GM12864 (cell line): ENCODE data around the gene GALNT5.
"Not testable (repeated sequence)": the region's sequence is repeated elsewhere in the genome, so short reads cannot be mapped to it uniquely, and the experiment has no call there.

Experiments
- DNase-seq: peaks from one replicate; pipeline ENCODE4 v3.0.0-alpha.2; 2011; ENCODE audit warnings: low read depth
- H3K4me3 ChIP-seq: 2 replicates; pipeline ENCODE4 v1.5.1; 2011; ENCODE audit warnings: mild to moderate bottlenecking, low read depth, low read length, control low read depth
- TF ChIP-seq, protein P1 (sequence below): IDR thresholded peaks from 2 replicates; pipeline ENCODE4 v1.5.1; 2011; ENCODE audit warnings: low read depth, mild to moderate bottlenecking, moderate library complexity, low read length, control low read depth, inconsistent platforms; ENCODE audit errors: missing control alignments

Gene GALNT5

GRCh38 chr2:157221394-157221988, 36.0 kb upstream of the GALNT5 start:
- no peak overlapping the region for H3K4me3 ChIP-seq
- no peak for DNase-seq
- TF ChIP-seq, protein P1, sequence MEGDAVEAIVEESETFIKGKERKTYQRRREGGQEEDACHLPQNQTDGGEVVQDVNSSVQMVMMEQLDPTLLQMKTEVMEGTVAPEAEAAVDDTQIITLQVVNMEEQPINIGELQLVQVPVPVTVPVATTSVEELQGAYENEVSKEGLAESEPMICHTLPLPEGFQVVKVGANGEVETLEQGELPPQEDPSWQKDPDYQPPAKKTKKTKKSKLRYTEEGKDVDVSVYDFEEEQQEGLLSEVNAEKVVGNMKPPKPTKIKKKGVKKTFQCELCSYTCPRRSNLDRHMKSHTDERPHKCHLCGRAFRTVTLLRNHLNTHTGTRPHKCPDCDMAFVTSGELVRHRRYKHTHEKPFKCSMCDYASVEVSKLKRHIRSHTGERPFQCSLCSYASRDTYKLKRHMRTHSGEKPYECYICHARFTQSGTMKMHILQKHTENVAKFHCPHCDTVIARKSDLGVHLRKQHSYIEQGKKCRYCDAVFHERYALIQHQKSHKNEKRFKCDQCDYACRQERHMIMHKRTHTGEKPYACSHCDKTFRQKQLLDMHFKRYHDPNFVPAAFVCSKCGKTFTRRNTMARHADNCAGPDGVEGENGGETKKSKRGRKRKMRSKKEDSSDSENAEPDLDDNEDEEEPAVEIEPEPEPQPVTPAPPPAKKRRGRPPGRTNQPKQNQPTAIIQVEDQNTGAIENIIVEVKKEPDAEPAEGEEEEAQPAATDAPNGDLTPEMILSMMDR, result no peak

DNA sequence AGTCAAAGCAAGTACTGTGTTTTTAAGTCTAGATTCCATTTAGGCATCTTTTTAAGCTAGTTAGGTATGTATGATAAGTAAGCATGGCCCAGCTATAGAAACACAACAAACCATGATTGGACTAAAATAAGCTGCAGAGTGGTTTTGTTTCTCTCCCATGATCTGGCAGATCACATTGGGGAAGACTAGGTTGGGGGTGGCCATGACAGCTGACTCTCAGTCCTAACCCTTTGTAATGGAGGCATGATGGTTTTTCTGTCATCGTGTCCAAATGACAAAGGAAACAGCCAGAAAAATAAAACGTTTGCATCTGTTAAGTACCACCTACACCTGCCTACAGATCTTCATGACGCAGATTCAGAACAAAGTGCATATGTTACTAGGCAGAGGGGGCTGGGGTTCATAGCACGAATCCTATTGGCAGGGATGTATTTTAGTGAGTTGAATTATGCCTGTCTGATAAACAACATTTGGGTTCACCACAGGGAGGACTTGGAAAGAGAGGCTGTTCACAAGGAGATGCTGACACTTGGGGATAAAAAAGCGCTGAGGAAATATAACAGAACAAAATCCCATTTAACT, 33.8 kb upstream of the GALNT5 start:
- H3K4me3 ChIP-seq, result no peak overlapping the region
- TF ChIP-seq, protein P1, result no peak
- DNase-seq, result no peak

DNA sequence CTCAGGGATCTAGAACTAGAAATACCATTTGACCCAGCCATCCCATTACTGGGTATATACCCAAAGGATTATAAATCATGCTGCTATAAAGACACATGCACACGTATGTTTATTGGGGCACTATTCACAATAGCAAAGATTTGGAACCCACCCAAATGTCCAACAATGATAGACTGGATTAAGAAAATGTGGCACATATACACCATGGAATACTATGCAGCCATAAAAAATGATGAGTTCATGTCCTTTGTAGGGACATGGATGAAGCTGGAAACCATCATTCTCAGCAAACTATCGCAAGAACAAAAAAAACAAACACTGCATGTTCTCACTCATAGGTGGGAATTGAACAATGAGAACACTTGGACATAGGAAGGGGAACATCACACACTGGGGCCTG, 33.1 kb upstream of the GALNT5 start:
- not testable (repeated sequence) for H3K4me3 ChIP-seq, DNase-seq

DNA sequence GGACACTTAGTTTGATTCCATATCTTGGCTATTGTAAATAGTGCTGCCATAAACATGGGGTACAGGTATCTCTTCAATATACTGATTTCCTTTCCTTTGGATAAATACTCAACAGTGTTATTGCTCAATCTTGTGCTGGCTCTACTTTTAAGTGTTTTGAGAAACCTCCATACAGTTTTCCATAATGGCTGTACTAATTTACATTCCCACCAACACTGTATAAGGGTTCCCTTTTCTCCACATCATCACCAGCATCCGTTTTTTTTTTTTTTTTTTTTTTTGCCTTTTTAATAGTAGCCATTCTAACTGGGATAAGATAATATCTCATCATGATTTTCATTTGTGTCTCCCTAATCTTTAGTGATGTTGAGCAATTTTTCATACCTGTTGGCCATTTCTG, 29.9 kb upstream of the GALNT5 start:
- DNase-seq, result no peak
- TF ChIP-seq, protein P1, result no peak
- no peak overlapping the region for H3K4me3 ChIP-seq

DNA sequence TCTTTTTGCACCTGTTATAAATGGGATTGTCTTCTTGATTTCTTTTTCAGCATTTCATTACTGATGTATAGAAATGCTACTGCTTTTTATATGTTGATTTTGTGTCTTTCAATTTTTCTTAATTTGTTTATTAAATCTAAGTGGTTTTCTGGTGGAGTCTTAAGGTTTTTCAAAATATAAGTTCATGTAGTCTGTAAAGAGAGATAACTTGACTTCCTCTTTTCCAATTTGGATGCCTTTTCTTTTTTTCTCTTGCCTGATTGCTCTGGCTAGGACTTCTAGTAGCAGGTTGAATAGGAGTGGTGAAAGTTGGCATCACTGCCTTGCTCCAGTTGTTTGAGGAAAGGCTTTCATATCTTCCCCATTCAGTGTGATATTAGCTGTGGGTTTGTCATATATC, 28.6 kb upstream of the GALNT5 start:
- H3K4me3 ChIP-seq, result no peak overlapping the region
- TF ChIP-seq, protein P1, result no peak
- no peak for DNase-seq

DNA sequence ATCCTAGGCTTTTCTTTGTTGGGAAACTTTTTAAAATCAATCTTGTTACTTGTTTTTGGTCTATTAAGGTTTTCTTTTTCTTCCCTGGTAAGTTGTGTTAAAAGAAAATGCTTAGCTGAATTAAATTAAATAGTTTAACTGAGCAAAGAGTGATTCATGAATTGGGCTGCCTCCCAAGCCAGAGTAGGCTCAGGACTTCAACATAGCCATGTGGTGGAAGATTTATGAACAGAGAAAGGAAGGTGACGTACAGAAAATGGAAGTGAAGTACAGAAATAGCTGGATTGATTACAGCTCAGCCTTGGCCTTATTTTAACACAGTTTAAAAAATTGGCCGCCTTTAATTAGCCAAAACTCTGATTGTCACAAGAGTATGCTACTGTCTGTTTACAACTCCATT, 27.9 kb upstream of the GALNT5 start:
- no peak overlapping the region for H3K4me3 ChIP-seq
- TF ChIP-seq, protein P1, result no peak
- DNase-seq, result no peak

DNA sequence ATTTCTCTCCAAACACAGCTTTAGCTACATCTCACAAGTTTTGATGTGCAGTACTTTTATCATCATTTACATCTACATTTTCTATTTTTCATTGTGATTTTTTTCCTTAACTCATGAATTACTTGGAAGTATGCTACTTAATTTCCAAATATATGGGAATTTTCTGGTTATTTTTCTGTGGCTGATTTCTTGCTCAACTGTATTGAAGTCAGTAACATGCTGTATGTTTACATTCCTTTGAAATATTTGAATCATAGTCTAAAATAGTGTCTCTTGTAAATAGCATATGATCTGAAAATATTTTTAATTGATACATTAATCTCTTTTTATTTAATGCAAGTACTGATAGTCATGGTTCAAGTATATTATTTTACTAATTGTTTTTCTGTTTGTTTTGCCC, 26.0 kb upstream of the GALNT5 start:
- H3K4me3 ChIP-seq, result no peak overlapping the region
- TF ChIP-seq, protein P1, result no peak
- no peak for DNase-seq
